Neuronal stem cell (in vitro differentiated cells): ENCODE measurements around the gene FANK1.

Source experiments
- DNase-seq: peaks from one replicate; pipeline ENCODE4 v3.0.0-alpha.2; 2013; ENCODE audit warnings: low spot score
- H2AFZ ChIP-seq: one replicate; pipeline ENCODE4 v1.6.1; 2013; ENCODE audit warnings: mild to moderate bottlenecking, low read length, inconsistent platforms
- H2AK5ac ChIP-seq: 2 replicates; pipeline ENCODE4 v1.6.1; 2013; ENCODE audit warnings: low read depth, mild to moderate bottlenecking, inconsistent platforms, low read length, moderate library complexity, mixed read lengths
- H2BK120ac ChIP-seq: 2 replicates; pipeline ENCODE4 v1.6.1; 2013; ENCODE audit warnings: low read depth, mild to moderate bottlenecking, inconsistent platforms, low read length, moderate library complexity, mixed read lengths
- H2BK12ac ChIP-seq: one replicate; pipeline ENCODE4 v1.6.1; 2013; ENCODE audit warnings: low read length, inconsistent platforms
- H2BK15ac ChIP-seq: 2 replicates; pipeline ENCODE4 v1.6.1; 2013; ENCODE audit warnings: mild to moderate bottlenecking, low read length, inconsistent platforms, mixed read lengths
- H2BK5ac ChIP-seq: one replicate; pipeline ENCODE4 v1.6.1; 2013; ENCODE audit warnings: inconsistent platforms, mild to moderate bottlenecking, low read length, moderate library complexity
- H3K14ac ChIP-seq: one replicate; pipeline ENCODE4 v1.6.1; 2013; ENCODE audit warnings: low read length, inconsistent platforms
- H3K18ac ChIP-seq: 2 replicates; pipeline ENCODE4 v1.6.1; 2013; ENCODE audit warnings: low read length, inconsistent platforms
- H3K23ac ChIP-seq: 2 replicates; pipeline ENCODE4 v1.6.1; 2013; ENCODE audit warnings: low read depth, mild to moderate bottlenecking, mixed read lengths, low read length, inconsistent platforms; ENCODE audit not compliant: poor library complexity
- H3K27ac ChIP-seq: replicated peaks from 3 replicates; pipeline ENCODE4 v1.5.1; 2013; ENCODE audit warnings: low read length, inconsistent platforms
- H3K27me3 ChIP-seq, 3 experiments: 2 replicates each; pipeline ENCODE4 v1.6.1; 2013; ENCODE audit warnings: low read length in 3 of 3, mild to moderate bottlenecking in 2 of 3, inconsistent platforms in 1 of 3, low read depth in 1 of 3, mixed read lengths in 1 of 3, moderate library complexity in 1 of 3; ENCODE audit not compliant: control insufficient read depth in 3 of 3, insufficient read depth in 3 of 3
- H3K36me3 ChIP-seq, 2 donors: replicated peaks in 1 of 2; 2 replicates each; pipeline ENCODE4 v1.6.1; 2013; ENCODE audit warnings: low read length in 2 of 2; ENCODE audit not compliant: control insufficient read depth in 2 of 2, insufficient read depth in 2 of 2
- H3K4ac ChIP-seq: 2 replicates; pipeline ENCODE4 v1.6.1; 2013; ENCODE audit warnings: inconsistent platforms, mild to moderate bottlenecking, low read length, moderate library complexity
- H3K4me1 ChIP-seq, 2 donors: 1 replicate in 1 of 2; 2 replicates in 1 of 2; pipeline ENCODE4 v1.6.1; 2013; ENCODE audit warnings: low read length in 2 of 2, low read depth in 1 of 2; ENCODE audit not compliant: control insufficient read depth in 2 of 2, insufficient read depth in 1 of 2
- H3K4me2 ChIP-seq: one replicate; pipeline ENCODE4 v1.6.1; 2013; ENCODE audit warnings: mild to moderate bottlenecking, low read length, inconsistent platforms; ENCODE audit not compliant: insufficient read depth, poor library complexity, severe bottlenecking
- H3K4me3 ChIP-seq, 2 donors: 2 replicates each; pipeline ENCODE4 v1.5.1; 2013; ENCODE audit warnings: low read length in 2 of 2, mild to moderate bottlenecking in 2 of 2, inconsistent platforms in 1 of 2, moderate library complexity in 1 of 2
- H3K79me1 ChIP-seq: one replicate; pipeline ENCODE4 v1.6.1; 2013; ENCODE audit warnings: low read depth, mild to moderate bottlenecking, inconsistent platforms, low read length, moderate library complexity
- H3K9ac ChIP-seq: one replicate; pipeline ENCODE4 v1.6.1; 2013; ENCODE audit warnings: mild to moderate bottlenecking, low read depth, low read length, inconsistent platforms; ENCODE audit not compliant: poor library complexity
- H3K9me3 ChIP-seq, 2 donors: replicated peaks in 1 of 2; 2 replicates each; pipeline versions ENCODE3 to v1.6.1; 2013; ENCODE audit warnings: low read length in 2 of 2, mild to moderate bottlenecking in 2 of 2, inconsistent platforms in 1 of 2, low read depth in 1 of 2, mixed read lengths in 1 of 2, moderate library complexity in 1 of 2; ENCODE audit not compliant: control insufficient read depth in 2 of 2, insufficient read depth in 1 of 2
- H4K8ac ChIP-seq: one replicate; pipeline ENCODE4 v1.6.1; 2013; ENCODE audit warnings: low read depth, mild to moderate bottlenecking, inconsistent platforms, low read length, moderate library complexity
- H4K91ac ChIP-seq: one replicate; pipeline ENCODE4 v1.6.1; 2013; ENCODE audit warnings: low read length, low read depth, mild to moderate bottlenecking, inconsistent platforms; ENCODE audit not compliant: poor library complexity
- WGBS, 2 donors: extraction: QIAGEN DNeasy Blood & Tissue Kit; methylation state at CpG; one replicate each; pipeline ENCODE4 v1.1.7; 2013; ENCODE audit warnings: missing lambda C conversion rate in 2 of 2, mixed read lengths in 1 of 2; ENCODE audit not compliant: insufficient read length in 2 of 2, insufficient replicate concordance in 1 of 2; ENCODE audit errors: extremely low coverage in 2 of 2; 5-methylcytosine and 5-hydroxymethylcytosine counted together

Gene FANK1

DNA sequence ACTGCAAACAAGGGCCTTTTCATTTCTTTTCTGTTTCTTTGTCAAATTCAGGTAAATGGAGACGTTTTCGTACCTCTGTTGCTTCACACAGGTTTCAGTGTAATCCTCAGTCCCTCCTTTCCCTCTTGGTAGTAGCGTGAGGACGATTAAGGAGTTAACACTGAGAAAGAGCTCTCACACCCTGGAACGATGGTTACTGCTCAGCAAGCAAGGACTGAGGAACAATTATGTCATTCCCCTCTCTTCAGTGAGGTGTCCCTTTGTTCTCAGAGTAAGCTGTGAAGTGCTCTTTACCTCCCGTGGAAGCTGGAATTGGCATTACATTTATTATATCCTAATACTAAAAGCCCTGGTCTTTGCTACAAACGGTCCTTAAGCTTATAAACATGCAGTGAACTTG, 95.9 kb downstream of the FANK1 start:
- Histone ChIP-seq H3K79me1 (no peaks in the 10 kb centered on the region), H4K91ac (no peak overlapping the region), H3K27ac (no peak overlapping the region), H3K27me3 (no peaks in the 10 kb centered on the region), H3K4me3 (no peak overlapping the region), H2BK120ac (no peak overlapping the region), H2BK12ac (no peak overlapping the region), H3K9me3 (peaks cover 1 to 3% of the 10 kb centered on the region in 2 donors), H4K8ac (no peak overlapping the region), H3K4me2 (no peak overlapping the region), H2AK5ac (no peak overlapping the region), H3K4ac (no peak overlapping the region), H3K4me1 (peaks cover 4 to 7% of the 10 kb centered on the region in 2 donors), H2AFZ (peak overlapping the region; percentile 75), H3K18ac (no peak overlapping the region), H2BK15ac (no peak overlapping the region), H3K9ac (no peak overlapping the region), H3K23ac (no peak overlapping the region), H2BK5ac (no peak overlapping the region), H3K36me3 (peaks cover 0 to 2% of the 10 kb centered on the region in 2 donors), H3K14ac (no peak overlapping the region)
- no CpG with 5 or more reads among the region's 7 CpGs for WGBS, 2 donors
- no peak for DNase-seq

GRCh38 chr10:125994601-125995000, 98.2 kb downstream of the FANK1 start:
- Histone ChIP-seq H3K9me3 (peaks cover 1 to 3% of the 10 kb centered on the region in 2 donors), H3K36me3 (peaks cover 0 to 2% of the 10 kb centered on the region in 2 donors), H3K9ac (no peak overlapping the region), H2BK5ac (no peak overlapping the region), H3K27ac (no peak overlapping the region), H2BK12ac (no peak overlapping the region), H3K23ac (no peak overlapping the region), H3K4me2 (no peak overlapping the region), H3K18ac (no peak overlapping the region), H3K79me1 (no peaks in the 10 kb centered on the region), H3K4ac (no peak overlapping the region), H3K4me3 (no peak overlapping the region), H3K4me1 (peaks cover 4 to 7% of the 10 kb centered on the region in 2 donors), H2BK120ac (no peak overlapping the region), H4K91ac (no peak overlapping the region), H2AK5ac (no peak overlapping the region), H3K27me3 (no peaks in the 10 kb centered on the region), H2AFZ (no peak overlapping the region), H4K8ac (no peak overlapping the region), H2BK15ac (no peak overlapping the region), H3K14ac (no peak overlapping the region)
- no peak for DNase-seq
- no CpG with 5 or more reads among the region's 6 CpGs for WGBS, 2 donors

DNA sequence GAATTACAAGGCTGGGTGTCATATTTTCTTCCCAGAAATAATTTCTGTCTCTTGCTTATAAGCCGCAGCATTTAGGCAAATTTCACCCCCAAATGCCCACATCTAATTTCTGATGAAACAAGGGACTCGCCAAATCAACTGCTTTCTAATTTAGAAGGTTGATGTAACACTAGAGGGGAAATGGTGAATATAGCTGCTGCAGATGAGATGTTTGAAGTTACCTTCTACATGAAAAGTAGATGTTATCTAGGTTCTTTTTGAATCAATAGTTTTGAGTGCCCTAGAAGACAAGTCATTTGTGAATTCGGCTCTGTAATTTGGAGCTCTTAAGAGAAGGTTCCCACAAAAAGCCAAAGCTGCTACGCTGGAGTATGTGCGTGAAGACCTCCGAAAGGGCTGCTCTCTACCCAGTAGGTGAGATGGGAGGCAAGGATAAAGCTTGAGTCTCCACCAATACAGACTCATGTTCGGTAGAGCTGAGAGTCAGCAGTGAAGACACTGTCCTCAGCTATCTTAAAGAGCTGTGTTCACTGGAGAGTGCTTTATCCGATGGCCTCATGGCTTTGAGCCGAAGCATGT, 99.5 kb downstream of the FANK1 start:
- Histone ChIP-seq H2BK120ac (no peak overlapping the region), H3K4me1 (peaks cover 4 to 7% of the 10 kb centered on the region in 2 donors), H3K14ac (no peak overlapping the region), H3K23ac (no peak overlapping the region), H4K8ac (no peak overlapping the region), H2BK12ac (no peak overlapping the region), H3K4ac (no peak overlapping the region), H3K4me2 (no peak overlapping the region), H2AFZ (no peak overlapping the region), H4K91ac (no peak overlapping the region), H2AK5ac (no peak overlapping the region), H2BK15ac (no peak overlapping the region), H3K9ac (no peak overlapping the region), H3K27me3 (no peaks in the 10 kb centered on the region), H3K27ac (no peak overlapping the region), H3K79me1 (no peaks in the 10 kb centered on the region), H3K9me3 (no peaks in the 10 kb centered on the region), H2BK5ac (no peak overlapping the region), H3K18ac (no peak overlapping the region), H3K36me3 (no peaks in the 10 kb centered on the region), H3K4me3 (no peak overlapping the region)
- WGBS, 2 donors, result no CpG with 5 or more reads among the region's 9 CpGs
- no peak for DNase-seq

GRCh38 chr10:125997586-125997985, 101.2 kb downstream of the FANK1 start:
- H3K36me3 ChIP-seq, result no peaks in the 10 kb centered on the region

More at GRCh38 chr10:125997586-125997985, 101.2 kb downstream of the FANK1 start:
- no peak for DNase-seq
- H4K8ac ChIP-seq, result no peak overlapping the region
- WGBS, 2 donors, result no CpG with 5 or more reads among the region's 12 CpGs
- H3K27ac ChIP-seq, result no peak overlapping the region
- H3K27me3 ChIP-seq, result no peaks in the 10 kb centered on the region
- no peak overlapping the region for H2BK5ac ChIP-seq
- no peaks in the 10 kb centered on the region for H3K9me3 ChIP-seq
- H2BK120ac ChIP-seq, result no peak overlapping the region
- H3K9ac ChIP-seq, result no peak overlapping the region
- no peak overlapping the region for H3K23ac ChIP-seq
- H3K4ac ChIP-seq, result no peak overlapping the region
- no peaks in the 10 kb centered on the region for H3K79me1 ChIP-seq
- H2AFZ ChIP-seq, result no peak overlapping the region
- no peak overlapping the region for H3K4me3 ChIP-seq
- no peak overlapping the region for H3K4me2 ChIP-seq
- H3K14ac ChIP-seq, result no peak overlapping the region
- no peak overlapping the region for H3K18ac ChIP-seq
- peaks cover 0 to 1% of the 10 kb centered on the region in 2 donors for H3K4me1 ChIP-seq
- H2BK12ac ChIP-seq, result no peak overlapping the region
- H4K91ac ChIP-seq, result no peak overlapping the region
- no peak overlapping the region for H2AK5ac ChIP-seq
- no peak overlapping the region for H2BK15ac ChIP-seq
